SH-SY5Y (cell line): ENCODE measurements around the gene COL9A1.

Source experiments
- GATA2 ChIP-seq: IDR thresholded peaks from 2 replicates; pipeline ENCODE4 v1.6.1; 2011; ENCODE audit warnings: mild to moderate bottlenecking, low read depth, low read length
- GATA3 ChIP-seq: IDR thresholded peaks from 2 replicates; pipeline ENCODE4 v1.6.1; 2011; ENCODE audit warnings: low read depth, mild to moderate bottlenecking, low read length, moderate library complexity

DNA sequence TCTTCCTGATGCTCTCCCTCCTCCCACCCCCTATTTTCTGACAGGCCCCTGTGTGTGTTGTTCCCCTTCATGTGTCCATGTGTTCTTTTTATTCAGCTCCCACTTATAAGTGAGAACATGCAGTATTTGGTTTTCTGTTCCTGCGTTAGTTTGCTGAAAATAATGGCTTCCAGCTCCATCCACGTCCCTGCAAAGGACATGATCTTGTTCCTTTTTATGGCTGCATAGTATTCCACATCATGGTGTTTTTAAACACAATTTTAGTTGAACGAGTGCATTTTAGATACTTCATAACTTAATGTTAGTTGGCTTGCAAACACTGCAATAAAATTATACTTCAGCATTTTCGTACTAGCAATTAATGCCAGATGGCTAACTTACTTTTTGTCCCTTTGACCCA is 28.5 kb downstream of the COL9A1 start:
- no peak for TF ChIP-seq GATA2
- TF ChIP-seq GATA3, result no peak
